ENCODE data around the gene VIPAS39. TPM values are rescaled to one million over a fixed set of nuclear protein-coding genes. Genes with fewer than 3 reads are reported as not detected.

The VIPAS39 gene
- total RNA-seq, 1 donor from 2014 or later = 28.7 TPM

DNA sequence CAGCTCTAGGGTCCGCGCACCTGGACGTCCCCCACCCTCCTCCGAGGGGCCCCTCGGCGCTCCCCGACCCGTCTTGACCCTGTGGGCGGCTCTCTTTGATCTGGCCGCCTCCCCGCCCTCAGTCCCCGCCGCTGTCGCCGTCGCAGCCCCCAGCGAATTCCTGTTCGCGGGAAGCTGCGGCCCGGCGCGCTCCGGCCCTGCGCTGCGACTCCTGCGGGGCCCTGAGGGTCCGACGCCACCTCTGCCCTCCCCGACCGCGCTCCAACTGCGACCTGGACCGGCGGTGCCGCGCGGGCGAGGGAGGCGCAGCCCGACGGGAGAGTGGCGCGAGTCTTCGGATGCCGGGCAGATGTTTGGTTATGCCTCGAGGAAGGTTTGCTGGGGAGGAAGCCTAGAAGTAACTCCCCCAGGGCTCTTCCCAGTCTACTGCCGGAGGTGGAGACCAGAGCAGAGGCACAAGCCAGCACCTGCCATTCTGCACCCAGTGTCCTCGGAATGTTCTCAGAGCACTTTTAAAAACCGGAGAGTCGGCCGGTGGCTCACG is 41.7 kb upstream of the VIPAS39 start:
- no peaks in the 10 kb centered on the region for H3K9me3 Mint-ChIP-seq (ENCODE audit: unreplicated experiment)
- H3K27ac Mint-ChIP-seq (ENCODE audit: unreplicated experiment) = no peak overlapping the region
- H3K36me3 Mint-ChIP-seq (ENCODE audit: low read depth, unreplicated experiment) = peaks cover 5% of the 10 kb centered on the region
- peaks cover 3% of the 10 kb centered on the region for H3K27me3 Mint-ChIP-seq (ENCODE audit: unreplicated experiment)
- peak; percentile 21 for DNase-seq (ENCODE audit: low spot score)
- peak overlapping the region; percentile 82 for H3K4me3 Mint-ChIP-seq (ENCODE audit: unreplicated experiment)
- TF ChIP-seq, protein P1, sequence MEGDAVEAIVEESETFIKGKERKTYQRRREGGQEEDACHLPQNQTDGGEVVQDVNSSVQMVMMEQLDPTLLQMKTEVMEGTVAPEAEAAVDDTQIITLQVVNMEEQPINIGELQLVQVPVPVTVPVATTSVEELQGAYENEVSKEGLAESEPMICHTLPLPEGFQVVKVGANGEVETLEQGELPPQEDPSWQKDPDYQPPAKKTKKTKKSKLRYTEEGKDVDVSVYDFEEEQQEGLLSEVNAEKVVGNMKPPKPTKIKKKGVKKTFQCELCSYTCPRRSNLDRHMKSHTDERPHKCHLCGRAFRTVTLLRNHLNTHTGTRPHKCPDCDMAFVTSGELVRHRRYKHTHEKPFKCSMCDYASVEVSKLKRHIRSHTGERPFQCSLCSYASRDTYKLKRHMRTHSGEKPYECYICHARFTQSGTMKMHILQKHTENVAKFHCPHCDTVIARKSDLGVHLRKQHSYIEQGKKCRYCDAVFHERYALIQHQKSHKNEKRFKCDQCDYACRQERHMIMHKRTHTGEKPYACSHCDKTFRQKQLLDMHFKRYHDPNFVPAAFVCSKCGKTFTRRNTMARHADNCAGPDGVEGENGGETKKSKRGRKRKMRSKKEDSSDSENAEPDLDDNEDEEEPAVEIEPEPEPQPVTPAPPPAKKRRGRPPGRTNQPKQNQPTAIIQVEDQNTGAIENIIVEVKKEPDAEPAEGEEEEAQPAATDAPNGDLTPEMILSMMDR (IDR thresholded peaks at IDR 0.05; ENCODE audit: unreplicated experiment) = no peak
- peaks cover 3% of the 10 kb centered on the region for H3K4me1 Mint-ChIP-seq (ENCODE audit: unreplicated experiment)

DNA sequence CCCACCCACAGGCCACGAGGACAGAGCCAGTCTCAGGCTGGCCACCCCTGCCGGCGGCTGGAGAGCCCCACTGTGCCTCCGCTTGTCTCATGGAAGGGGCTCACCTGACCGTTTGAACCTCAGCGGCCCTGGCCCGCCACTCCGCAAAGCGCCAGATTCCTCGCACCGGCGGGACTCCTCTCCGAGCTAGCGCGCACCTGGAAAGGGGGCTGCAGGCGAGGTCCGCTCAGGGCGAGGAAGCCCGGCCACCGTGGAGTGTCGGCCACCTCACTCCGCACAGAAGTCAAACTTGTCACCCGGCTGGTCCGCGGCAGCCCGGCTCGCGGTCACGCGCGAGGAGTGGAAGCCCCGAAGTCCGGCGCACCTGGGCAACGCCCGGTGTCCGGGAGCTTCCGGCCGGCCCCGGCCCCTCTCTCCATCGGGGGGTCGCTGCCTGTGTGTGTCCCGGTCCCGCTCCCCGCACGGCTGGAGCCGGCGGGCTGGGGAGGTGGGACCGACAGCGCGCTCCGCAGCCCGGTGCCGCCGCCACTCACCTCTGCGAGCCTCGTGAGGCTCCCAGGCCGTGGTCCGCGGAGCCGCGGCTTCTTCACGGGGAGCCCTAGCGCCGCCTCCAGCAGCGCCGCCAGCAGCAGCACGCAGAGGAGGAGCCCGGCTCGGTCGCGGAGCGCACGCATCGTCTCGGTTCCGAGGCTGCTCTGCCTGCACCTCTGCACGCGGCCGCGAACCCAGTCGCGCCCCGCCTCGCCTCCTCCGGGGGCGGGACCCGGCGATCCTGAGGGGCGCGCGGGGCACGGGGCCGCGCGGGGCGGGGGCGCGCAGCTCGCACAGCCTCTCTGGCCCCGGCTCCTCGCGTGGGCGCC is 40.9 kb upstream of the VIPAS39 start, which contains the start of gene ISM2:
TSS of gene ISM2 (minus strand) at position 697 of the 860 bp plus-strand sequence. CDS start at position 674, 23 bp downstream.
- peak within 1 kb of the TSS; percentile 82 for H3K4me3 Mint-ChIP-seq (ENCODE audit: unreplicated experiment)
- H3K27ac Mint-ChIP-seq (ENCODE audit: unreplicated experiment) = no peak within 1 kb of the TSS
- H3K27me3 Mint-ChIP-seq (ENCODE audit: unreplicated experiment) = peaks cover 3% of the 10 kb centered on the region
- DNase-seq (ENCODE audit: low spot score) = peak; percentile 48
- TF ChIP-seq, protein P1 (IDR thresholded peaks at IDR 0.05; ENCODE audit: unreplicated experiment) = no peak
- H3K9me3 Mint-ChIP-seq (ENCODE audit: unreplicated experiment) = no peaks in the 10 kb centered on the region
- peaks cover 4% of the 10 kb centered on the region for H3K36me3 Mint-ChIP-seq (ENCODE audit: low read depth, unreplicated experiment)
- peaks cover 3% of the 10 kb centered on the region for H3K4me1 Mint-ChIP-seq (ENCODE audit: unreplicated experiment)

DNA sequence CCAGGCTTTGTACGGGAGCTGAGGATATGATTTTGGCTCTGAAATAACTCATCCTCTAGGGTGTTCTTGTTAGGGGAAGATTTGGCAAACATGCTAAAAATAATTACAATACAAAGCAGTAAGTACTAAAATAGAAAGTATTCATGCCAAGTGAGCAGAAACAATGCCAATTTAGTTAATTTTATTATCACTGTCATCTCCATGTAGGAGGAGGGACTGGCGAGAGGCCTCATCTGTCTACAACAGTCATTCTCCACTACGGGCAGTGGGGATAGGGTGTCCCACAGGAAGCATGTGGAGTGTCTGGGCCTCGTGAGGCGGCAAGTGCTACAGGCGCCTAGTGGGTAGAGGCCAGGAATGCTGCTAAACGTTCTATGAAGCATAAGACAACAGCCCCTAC is 37.9 kb upstream of the VIPAS39 start:
- Mint-ChIP-seq H3K27me3 (ENCODE audit: unreplicated experiment) (peaks cover 6% of the 10 kb centered on the region), H3K4me1 (ENCODE audit: unreplicated experiment) (peaks cover 3% of the 10 kb centered on the region), H3K9me3 (ENCODE audit: unreplicated experiment) (no peaks in the 10 kb centered on the region), H3K36me3 (ENCODE audit: low read depth, unreplicated experiment) (no peaks in the 10 kb centered on the region), H3K27ac (ENCODE audit: unreplicated experiment) (no peak overlapping the region), H3K4me3 (ENCODE audit: unreplicated experiment) (no peak overlapping the region)
- TF ChIP-seq, protein P1 (IDR thresholded peaks at IDR 0.05; ENCODE audit: unreplicated experiment) = no peak
- DNase-seq (ENCODE audit: low spot score) = no peak

DNA sequence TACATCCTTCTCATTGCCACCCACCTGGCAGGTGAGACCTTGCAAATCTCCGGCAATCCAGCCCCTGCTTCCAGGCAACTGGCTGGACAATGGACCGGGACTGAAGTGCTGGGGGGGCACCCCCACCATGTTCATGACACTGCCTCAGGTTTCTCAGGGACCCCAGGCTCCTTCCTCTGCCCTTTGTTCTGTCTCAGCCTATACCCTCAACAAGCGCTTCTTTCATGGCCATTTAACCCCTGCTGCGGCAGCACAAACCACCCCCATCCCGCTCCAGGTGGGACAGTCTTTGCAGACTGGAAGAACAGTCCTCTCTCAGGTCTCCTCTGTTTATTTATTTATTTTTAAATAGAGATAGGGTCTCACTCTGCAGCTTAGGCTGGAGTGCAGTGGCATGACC is 33.7 kb upstream of the VIPAS39 start:
- no peak overlapping the region for H3K4me3 Mint-ChIP-seq (ENCODE audit: unreplicated experiment)
- no peak for DNase-seq (ENCODE audit: low spot score)
- H3K27ac Mint-ChIP-seq (ENCODE audit: unreplicated experiment) = no peak overlapping the region
- H3K9me3 Mint-ChIP-seq (ENCODE audit: unreplicated experiment) = no peaks in the 10 kb centered on the region
- peaks cover 3% of the 10 kb centered on the region for H3K27me3 Mint-ChIP-seq (ENCODE audit: unreplicated experiment)
- H3K4me1 Mint-ChIP-seq (ENCODE audit: unreplicated experiment) = no peaks in the 10 kb centered on the region
- TF ChIP-seq, protein P1 (IDR thresholded peaks at IDR 0.05; ENCODE audit: unreplicated experiment) = no peak
- no peaks in the 10 kb centered on the region for H3K36me3 Mint-ChIP-seq (ENCODE audit: low read depth, unreplicated experiment)

All from endothelial cell (in vitro differentiated cells).